CD4-positive, CD25-positive, alpha-beta regulatory T cell (primary cell): ENCODE measurements around the gene GMDS. TPM values are rescaled to one million over a fixed set of nuclear protein-coding genes. Genes with fewer than 3 reads are reported as not detected.
"Not testable (repeated sequence)": the region's sequence is repeated elsewhere in the genome, so short reads cannot be mapped to it uniquely, and the experiment has no call there.

Experiments used
- ATAC-seq, 2 donors: fragments of 150-1000 bp; cut with Tn5 transposase; one replicate each; pipeline ENCODE4 v1.10.0; 2021; ENCODE audit warnings: low read depth in 2 of 2, moderate number of reproducible peaks in 2 of 2, moderate library complexity in 1 of 2
- DNase-seq, 3 donors: peaks; one replicate each; pipeline versions ENCODE4 v3.0.0 to v3.0.0-alpha.2; 2012 to 2022; ENCODE audit warnings: mixed read lengths in 1 of 3
- H3K27ac ChIP-seq: one replicate; pipeline ENCODE4 v1.7.0; 2013; ENCODE audit warnings: mild to moderate bottlenecking, low read length; ENCODE audit not compliant: insufficient read depth, poor library complexity, severe bottlenecking
- H3K27me3 ChIP-seq: one replicate; pipeline ENCODE4 v1.7.0; 2013; ENCODE audit warnings: low read length; ENCODE audit not compliant: control insufficient read depth, insufficient read depth
- H3K36me3 ChIP-seq: one replicate; pipeline ENCODE4 v1.7.0; 2013; ENCODE audit warnings: mild to moderate bottlenecking, low read length, moderate library complexity; ENCODE audit not compliant: control insufficient read depth, insufficient read depth
- H3K4me1 ChIP-seq: 2 replicates; pipeline ENCODE4 v1.7.0; 2013; ENCODE audit warnings: mild to moderate bottlenecking, low read length; ENCODE audit not compliant: insufficient read depth, control insufficient read depth, poor library complexity, severe bottlenecking
- H3K4me3 ChIP-seq: one replicate; pipeline ENCODE4 v1.7.0; 2013; ENCODE audit warnings: low read depth, mild to moderate bottlenecking, low read length, moderate library complexity
- H3K9me3 ChIP-seq, 2 experiments: 1 replicate in 1 of 2; 2 replicates in 1 of 2; pipeline ENCODE4 v1.7.0; 2013; ENCODE audit warnings: low read length in 2 of 2, mild to moderate bottlenecking in 1 of 2, moderate library complexity in 1 of 2; ENCODE audit not compliant: control insufficient read depth in 2 of 2
- H3K27ac Mint-ChIP-seq, 3 donors: one replicate each; pipeline ENCODE4 v1.8.0; 2020 to 2022; ENCODE audit warnings: mild to moderate bottlenecking in 3 of 3, mixed read lengths in 3 of 3, moderate library complexity in 2 of 3
- H3K27me3 Mint-ChIP-seq: one replicate; pipeline ENCODE4 v1.8.0; 2022; ENCODE audit warnings: mild to moderate bottlenecking, mixed read lengths
- H3K36me3 Mint-ChIP-seq: one replicate; pipeline ENCODE4 v1.8.0; 2020; ENCODE audit warnings: mixed read lengths
- H3K4me1 Mint-ChIP-seq, 4 donors: one replicate each; pipeline ENCODE4 v1.8.0; 2020 to 2022; ENCODE audit warnings: mixed read lengths in 4 of 4, mild to moderate bottlenecking in 1 of 4
- H3K4me3 Mint-ChIP-seq, 4 donors: one replicate each; pipeline ENCODE4 v1.8.0; 2020 to 2022; ENCODE audit warnings: mild to moderate bottlenecking in 4 of 4, mixed read lengths in 4 of 4, moderate library complexity in 3 of 4
- H3K9me3 Mint-ChIP-seq, 7 donors: one replicate each; pipeline ENCODE4 v1.8.0; 2020 to 2022; ENCODE audit warnings: mixed read lengths in 7 of 7, mild to moderate bottlenecking in 3 of 7, moderate library complexity in 2 of 7
- polyA plus RNA-seq, 4 donors: library from polyadenylated mRNA; unstranded; fragments of 300-500 nt; fragmentation: Illumina TruSeq; gene quantifications; one replicate each; pipeline ENCODE4 v1.2.3, GENCODE V29; 2021
- total RNA-seq: library from RNA; stranded (reverse); gene quantifications from one replicate; pipeline ENCODE4 v1.2.3, GENCODE V29; 2022

GMDS gene
- total and polyA plus RNA-seq, 5 donors from 2014 or later, result 17.5 to 23.9 (median 20.2) TPM

GRCh38 chr6:1679688-1680068, 565.7 kb downstream of the GMDS start:
- no peak for ATAC-seq
- Mint-ChIP-seq H3K27ac (no peak overlapping the region), H3K27me3 (no peaks in the 10 kb centered on the region), H3K36me3 (no peaks in the 10 kb centered on the region), H3K4me3 (no peak overlapping the region), H3K9me3 (no peaks in the 10 kb centered on the region), H3K4me1 (no peaks in the 10 kb centered on the region)
- no peak for DNase-seq
- Histone ChIP-seq H3K9me3 (no peaks in the 10 kb centered on the region), H3K4me1 (no peaks in the 10 kb centered on the region), H3K36me3 (no peaks in the 10 kb centered on the region), H3K4me3 (no peak overlapping the region), H3K27ac (no peak overlapping the region), H3K27me3 (no peaks in the 10 kb centered on the region)

GRCh38 chr6:1679031-1679687, 566.2 kb downstream of the GMDS start:
- ATAC-seq (no peak), DNase-seq (no peak)
- H3K36me3 ChIP-seq, result no peaks in the 10 kb centered on the region
- Mint-ChIP-seq H3K4me1 (no peaks in the 10 kb centered on the region), H3K36me3 (no peaks in the 10 kb centered on the region), H3K9me3 (no peaks in the 10 kb centered on the region), H3K27ac (no peak overlapping the region), H3K27me3 (no peaks in the 10 kb centered on the region), H3K4me3 (no peak overlapping the region)
- no peaks in the 10 kb centered on the region for H3K4me1 ChIP-seq
- H3K27me3 ChIP-seq, result no peaks in the 10 kb centered on the region
- H3K9me3 ChIP-seq, result no peaks in the 10 kb centered on the region
- no peak overlapping the region for H3K4me3 ChIP-seq
- no peak overlapping the region for H3K27ac ChIP-seq

- Histone ChIP-seq H3K27me3 (no peaks in the 10 kb centered on the region), H3K9me3 (no peaks in the 10 kb centered on the region), H3K36me3 (no peaks in the 10 kb centered on the region), H3K4me1 (no peaks in the 10 kb centered on the region), H3K27ac (no peak overlapping the region), H3K4me3 (no peak overlapping the region)
- DNase-seq, result no peak
- ATAC-seq, result no peak
- Mint-ChIP-seq H3K36me3 (no peaks in the 10 kb centered on the region), H3K4me3 (no peak overlapping the region), H3K4me1 (no peaks in the 10 kb centered on the region), H3K27me3 (no peaks in the 10 kb centered on the region), H3K27ac (no peak overlapping the region), H3K9me3 (no peaks in the 10 kb centered on the region)
Measured at GRCh38 chr6:1678201-1678600, 567.2 kb downstream of the GMDS start.

GRCh38 chr6:1672379-1672778, 573.0 kb downstream of the GMDS start:
- no peaks in the 10 kb centered on the region for H3K36me3 Mint-ChIP-seq
- no peak overlapping the region for H3K4me3 Mint-ChIP-seq
- no peak for DNase-seq
- ATAC-seq, result no peak
- H3K4me1 Mint-ChIP-seq, result no peaks in the 10 kb centered on the region
- no peak overlapping the region for H3K4me3 ChIP-seq
- H3K27ac Mint-ChIP-seq, result no peak overlapping the region
- H3K27me3 ChIP-seq, result no peaks in the 10 kb centered on the region
- H3K36me3 ChIP-seq, result no peaks in the 10 kb centered on the region
- no peaks in the 10 kb centered on the region for H3K9me3 ChIP-seq
- no peaks in the 10 kb centered on the region for H3K27me3 Mint-ChIP-seq
- H3K27ac ChIP-seq, result no peak overlapping the region
- H3K9me3 Mint-ChIP-seq, result no peaks in the 10 kb centered on the region
- H3K4me1 ChIP-seq, result no peaks in the 10 kb centered on the region

- Mint-ChIP-seq H3K36me3 (peaks cover 4% of the 10 kb centered on the region), H3K27ac (no peak overlapping the region), H3K4me1 (no peaks in the 10 kb centered on the region), H3K4me3 (no peak overlapping the region), H3K27me3 (no peaks in the 10 kb centered on the region), H3K9me3 (no peaks in the 10 kb centered on the region)
- no peak overlapping the region for H3K27ac ChIP-seq
- no peaks in the 10 kb centered on the region for H3K4me1 ChIP-seq
- H3K4me3 ChIP-seq, result no peak overlapping the region
- DNase-seq, result no peak
- H3K36me3 ChIP-seq, result no peaks in the 10 kb centered on the region
- no peaks in the 10 kb centered on the region for H3K27me3 ChIP-seq
- no peaks in the 10 kb centered on the region for H3K9me3 ChIP-seq
- no peak for ATAC-seq
Measured at GRCh38 chr6:1670711-1671462, 574.5 kb downstream of the GMDS start.

GRCh38 chr6:1669996-1670395, 575.4 kb downstream of the GMDS start:
- no peaks in the 10 kb centered on the region for H3K27me3 ChIP-seq
- Mint-ChIP-seq H3K4me1 (no peaks in the 10 kb centered on the region), H3K4me3 (no peak overlapping the region), H3K9me3 (no peaks in the 10 kb centered on the region), H3K27me3 (no peaks in the 10 kb centered on the region), H3K27ac (no peak overlapping the region), H3K36me3 (peaks cover 4% of the 10 kb centered on the region)
- no peak overlapping the region for H3K4me3 ChIP-seq
- H3K9me3 ChIP-seq, result no peaks in the 10 kb centered on the region
- DNase-seq (no peak), ATAC-seq (no peak)
- H3K36me3 ChIP-seq, result no peaks in the 10 kb centered on the region
- no peaks in the 10 kb centered on the region for H3K4me1 ChIP-seq
- H3K27ac ChIP-seq, result no peak overlapping the region

- not testable (repeated sequence) for H3K36me3 Mint-ChIP-seq, H3K4me3 ChIP-seq, H3K9me3 ChIP-seq, H3K27me3 ChIP-seq, H3K4me3 Mint-ChIP-seq, DNase-seq, H3K27ac Mint-ChIP-seq, H3K9me3 Mint-ChIP-seq, H3K4me1 ChIP-seq, H3K27me3 Mint-ChIP-seq, ATAC-seq, H3K36me3 ChIP-seq, H3K4me1 Mint-ChIP-seq, H3K27ac ChIP-seq
Measured at GRCh38 chr6:1668456-1668855, 576.9 kb downstream of the GMDS start.

- H3K4me1 ChIP-seq, result no peaks in the 10 kb centered on the region
- H3K9me3 ChIP-seq, result no peaks in the 10 kb centered on the region
- Mint-ChIP-seq H3K4me3 (no peak overlapping the region), H3K27me3 (no peaks in the 10 kb centered on the region), H3K9me3 (no peaks in the 10 kb centered on the region), H3K36me3 (peaks cover 4% of the 10 kb centered on the region), H3K4me1 (no peaks in the 10 kb centered on the region), H3K27ac (no peak overlapping the region)
- H3K4me3 ChIP-seq, result no peak overlapping the region
- H3K36me3 ChIP-seq, result no peaks in the 10 kb centered on the region
- DNase-seq (no peak), ATAC-seq (no peak)
- H3K27me3 ChIP-seq, result no peaks in the 10 kb centered on the region
- no peak overlapping the region for H3K27ac ChIP-seq
Measured at GRCh38 chr6:1667805-1668175, 577.6 kb downstream of the GMDS start.
